Fibroblast of villous mesenchyme (primary cell): Measurements from ENCODE around the gene TANGO2. TPM values are rescaled to one million over a fixed set of nuclear protein-coding genes. Genes with fewer than 3 reads are reported as not detected.

ENCODE experiments used
- DNase-seq: peaks from one replicate; pipeline ENCODE4 v3.0.0-alpha.2; 2010; ENCODE audit warnings: low read depth
- H3K4me3 ChIP-seq: 2 replicates; pipeline ENCODE4 v1.5.1; 2011; ENCODE audit warnings: low read depth, mild to moderate bottlenecking, low read length
- CTCF ChIP-seq: IDR thresholded peaks from 2 replicates; pipeline ENCODE4 v1.5.1; 2012; ENCODE audit warnings: low read depth, mild to moderate bottlenecking, low read length; ENCODE audit not compliant: insufficient read depth
- total RNA-seq: library from RNA; depleted of rRNA; stranded (reverse); fragments of >200 nt; gene quantifications from 2 replicates; pipeline ENCODE4 v1.2.3, GENCODE V29; 2012

The TANGO2 gene
- total RNA-seq, 1 donor = 30.2 TPM

- no peak overlapping the region for H3K4me3 ChIP-seq
- no peak for TF ChIP-seq CTCF
- DNase-seq = no peak
Observed at GRCh38 chr22:20090730-20091240, 69.9 kb downstream of the TANGO2 start.

GRCh38 chr22:20091690-20092476 is 71.0 kb downstream of the TANGO2 start:
- no peak for DNase-seq
- no peak for TF ChIP-seq CTCF
- no peak overlapping the region for H3K4me3 ChIP-seq

DNA sequence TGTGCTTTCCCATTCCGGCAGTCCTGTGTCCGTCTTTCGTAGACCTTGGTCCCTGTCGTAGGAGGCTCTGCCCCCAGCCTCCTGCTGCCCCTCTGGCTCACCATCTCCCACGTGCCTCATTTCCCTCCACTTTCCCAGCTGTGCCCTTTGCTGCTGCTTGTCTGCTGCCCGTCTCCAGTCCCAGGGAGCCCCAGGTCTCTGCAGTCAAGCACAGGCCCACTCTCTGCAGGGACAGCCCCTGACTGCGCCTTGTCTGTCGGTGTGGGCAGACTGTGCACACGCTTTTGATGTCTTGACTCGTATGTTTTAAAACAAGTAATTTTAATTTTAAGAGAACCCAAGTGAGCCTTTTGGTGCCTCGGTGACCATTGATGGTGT is 71.6 kb downstream of the TANGO2 start:
- no peak for DNase-seq
- TF ChIP-seq CTCF = no peak
- H3K4me3 ChIP-seq = no peak overlapping the region

GRCh38 chr22:20093418-20094196 is 72.7 kb downstream of the TANGO2 start:
- DNase-seq = no peak
- no peak overlapping the region for H3K4me3 ChIP-seq
- no peak for TF ChIP-seq CTCF

DNA sequence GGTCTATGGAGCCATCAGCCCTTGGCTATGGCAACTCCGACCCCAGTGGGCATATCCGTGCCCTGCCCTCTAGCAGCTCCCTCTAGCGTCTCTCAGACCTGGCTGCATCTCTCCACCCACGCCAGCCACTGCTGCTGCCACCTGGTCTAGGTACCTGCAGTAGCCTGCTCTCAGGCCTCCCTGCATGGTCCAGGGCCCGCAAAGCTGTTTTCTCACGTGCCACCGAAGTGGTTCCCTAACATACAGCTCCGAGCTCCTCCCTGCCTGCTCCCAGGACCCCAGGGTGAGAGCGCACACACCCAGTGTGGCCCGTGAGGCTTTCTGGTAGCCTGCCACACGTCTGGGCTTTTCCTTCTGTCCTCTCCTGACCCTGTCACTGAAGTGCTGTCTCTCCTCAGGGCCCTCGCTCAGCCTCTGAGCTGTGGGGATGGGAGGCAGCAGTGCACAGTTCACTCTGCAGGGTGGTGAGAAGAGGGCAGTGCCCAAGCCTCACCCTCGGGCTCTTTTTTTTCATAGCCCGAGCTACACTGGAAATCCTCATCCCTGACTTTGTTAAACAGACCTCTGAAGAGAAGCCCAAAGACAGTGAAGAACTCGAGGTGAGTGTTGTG is 73.4 kb downstream of the TANGO2 start:
- no peak for TF ChIP-seq CTCF
- no peak overlapping the region for H3K4me3 ChIP-seq
- no peak for DNase-seq

- TF ChIP-seq CTCF = no peak
- H3K4me3 ChIP-seq = no peak overlapping the region
- DNase-seq = no peak
Observed at GRCh38 chr22:20095521-20095920, 74.6 kb downstream of the TANGO2 start.
